HG03064 (cell line): ENCODE measurements around the gene FAM76A.
A peak's percentile ranks its signal among the peaks of the same experiment; 100 is the strongest.

Experiments
- ATAC-seq: cut with Tn5 transposase; IDR thresholded peaks from one replicate; pipeline ENCODE4 v1.9.1; 2021; ENCODE audit warnings: low read depth; ENCODE audit not compliant: unreplicated experiment

FAM76A gene

DNA sequence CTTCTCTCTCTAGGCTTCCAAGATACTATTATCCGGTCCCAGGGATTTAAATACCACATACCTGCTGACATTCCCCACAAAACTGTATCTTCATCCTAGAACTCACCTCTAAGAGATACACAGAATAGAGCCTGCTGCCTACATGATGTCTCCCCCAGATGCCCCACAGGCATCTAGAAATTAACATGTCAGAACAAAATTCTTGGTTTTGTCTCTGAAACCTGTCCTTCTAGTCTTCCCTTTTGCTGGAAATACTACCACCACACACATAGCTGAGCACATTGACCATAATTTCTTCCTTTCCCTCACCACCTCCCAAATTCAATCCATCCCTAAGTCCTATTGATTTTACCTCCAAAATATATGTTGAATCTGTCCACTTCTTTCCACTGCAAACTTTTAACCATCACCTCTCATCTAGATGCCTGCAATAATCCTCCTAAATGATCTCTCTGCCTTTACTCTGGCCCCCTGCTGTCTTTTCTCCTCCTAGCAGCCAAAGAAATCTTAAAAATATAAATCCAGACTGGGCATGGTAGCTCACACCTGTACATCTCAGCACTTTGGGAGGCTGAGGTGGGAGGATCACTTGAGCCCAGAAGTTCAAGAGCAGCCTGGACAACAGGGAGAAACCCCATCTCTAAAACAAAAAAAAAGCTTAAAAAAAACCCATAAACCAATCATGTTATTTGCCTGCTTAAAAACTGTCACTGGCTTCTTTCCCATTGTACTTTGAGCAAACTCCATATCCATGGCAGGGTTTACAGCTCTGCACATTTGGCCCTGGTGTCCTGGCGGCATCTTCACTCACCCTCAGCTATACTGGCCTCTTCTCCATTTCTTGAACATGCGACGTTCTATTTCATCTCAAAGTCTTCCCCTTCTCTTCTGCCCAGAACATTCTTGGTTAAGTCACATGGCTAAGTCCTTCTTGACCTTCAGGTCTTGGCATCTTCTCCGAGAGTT, 6.2 kb upstream of the FAM76A start:
- ATAC-seq, result no peak

DNA sequence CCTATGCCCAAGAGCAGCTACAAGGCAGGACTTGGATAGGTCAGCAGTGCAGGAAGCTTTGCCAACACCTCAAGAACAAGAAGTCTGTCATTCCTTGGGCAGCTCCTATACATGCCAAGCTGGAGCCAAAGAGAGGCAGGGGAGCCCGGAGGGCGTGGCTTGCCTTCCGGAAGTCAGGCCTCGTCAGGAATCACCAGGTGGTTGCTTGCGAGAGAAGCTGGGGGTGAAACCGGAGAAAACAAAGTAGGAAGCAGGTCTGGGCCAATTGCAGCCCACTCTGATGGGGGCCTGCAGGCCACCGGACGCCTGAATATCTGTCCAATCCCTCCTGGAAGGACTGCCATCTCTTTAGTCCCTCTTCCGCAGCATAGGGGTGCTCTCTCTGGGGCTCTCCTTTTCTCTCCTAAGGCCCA, 794 bp upstream of the FAM76A start:
- no peak for ATAC-seq

DNA sequence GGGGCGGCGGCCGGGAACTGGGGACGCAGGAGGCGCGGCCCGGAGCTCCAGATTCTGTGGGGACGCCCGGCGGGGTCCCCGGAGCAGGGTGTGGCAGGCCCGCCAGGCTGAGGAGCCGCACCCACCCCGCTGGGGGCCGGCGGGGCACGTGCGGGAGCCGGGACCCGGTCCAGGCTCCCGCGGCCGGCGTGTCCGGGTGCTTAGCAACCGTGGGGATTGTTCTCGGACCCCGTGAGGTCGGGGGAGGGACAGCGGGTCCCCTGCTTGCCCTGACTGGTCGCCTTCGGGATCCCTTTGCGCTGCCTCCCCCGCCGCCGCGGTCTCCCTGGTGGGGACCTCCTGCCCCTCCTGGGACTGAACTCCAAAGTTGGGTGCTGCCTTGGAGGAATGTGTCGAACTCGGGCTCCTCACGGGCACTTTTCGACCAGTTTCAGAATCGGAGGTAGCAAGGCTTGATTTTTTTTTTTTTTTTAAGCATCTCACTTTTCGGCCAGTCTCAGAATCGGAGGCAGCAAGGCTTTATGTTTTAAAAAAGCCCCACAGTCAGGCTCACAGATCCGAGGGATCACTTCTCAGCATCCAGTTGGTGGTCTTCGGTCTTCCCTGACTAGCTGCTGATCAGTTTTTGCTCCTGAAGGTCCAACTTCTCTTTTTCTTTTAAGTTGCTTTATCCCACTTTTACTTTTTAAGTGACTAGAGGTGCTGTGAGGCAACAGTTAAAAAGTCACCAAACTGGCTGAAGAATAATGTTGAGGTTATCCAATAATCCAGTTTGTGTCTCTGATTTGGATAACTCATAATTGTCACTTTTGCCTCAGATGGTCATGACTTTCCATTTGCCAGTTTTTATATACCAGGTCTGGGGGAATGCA, 648 bp downstream of the FAM76A start:
- ATAC-seq, result peak; percentile 25

DNA sequence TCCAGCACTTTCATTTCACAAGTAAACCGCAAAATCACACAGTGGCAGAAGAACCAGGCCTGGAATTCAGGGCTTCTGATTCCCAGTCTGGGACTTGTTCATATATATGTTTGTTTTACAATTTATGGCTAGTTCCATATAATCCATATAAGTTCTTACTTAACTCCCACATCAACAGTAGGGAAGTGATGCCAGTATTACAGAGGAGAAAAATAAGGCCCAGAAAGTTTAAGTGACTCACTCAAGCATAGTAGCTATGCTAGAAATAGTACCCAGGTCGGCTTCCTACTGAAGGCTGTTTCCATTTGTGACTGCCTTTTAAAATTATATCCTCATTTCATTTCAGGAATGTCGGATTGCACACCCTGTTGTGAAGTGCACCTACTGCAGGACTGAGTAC, 1.4 kb downstream of the FAM76A start:
- no peak for ATAC-seq

DNA sequence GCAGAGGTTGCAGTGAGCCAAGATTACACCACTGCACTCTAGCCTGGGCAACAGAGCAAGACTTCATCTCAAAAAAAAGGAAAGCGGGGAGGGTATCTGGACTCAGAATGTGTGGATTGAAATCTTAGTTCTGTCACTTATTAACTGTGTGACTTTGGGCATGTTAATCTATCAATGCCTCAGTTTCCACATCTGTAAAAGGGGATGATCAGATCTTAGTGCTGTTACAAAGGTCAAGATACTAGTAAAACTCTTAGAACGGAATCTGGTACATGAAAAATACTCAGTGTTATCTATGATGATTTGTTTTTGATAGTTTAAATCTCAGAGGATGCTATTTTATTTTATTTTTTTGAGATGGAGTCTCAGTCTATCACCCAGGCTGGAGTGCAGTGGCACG, 10.5 kb downstream of the FAM76A start:
- ATAC-seq, result no peak

DNA sequence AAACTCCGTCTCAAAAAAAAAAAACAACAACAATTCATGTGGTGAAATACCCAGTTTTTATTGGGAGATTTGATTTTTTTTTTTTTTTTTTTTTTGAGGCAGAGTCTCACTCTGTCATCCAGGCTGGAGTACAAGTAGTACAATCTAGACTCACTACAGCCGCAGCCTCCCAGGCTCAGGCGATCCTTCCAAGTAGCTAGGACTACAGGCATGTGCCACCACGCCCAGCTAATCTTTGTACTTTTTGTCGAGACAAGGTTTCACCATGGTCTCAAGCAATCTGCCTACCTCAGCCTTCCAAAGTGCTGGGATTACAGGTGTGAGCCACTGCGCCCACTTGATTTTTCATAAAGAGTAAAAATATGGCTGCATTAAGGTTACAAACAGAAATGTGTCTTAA, 15.4 kb downstream of the FAM76A start:
- no peak for ATAC-seq

DNA sequence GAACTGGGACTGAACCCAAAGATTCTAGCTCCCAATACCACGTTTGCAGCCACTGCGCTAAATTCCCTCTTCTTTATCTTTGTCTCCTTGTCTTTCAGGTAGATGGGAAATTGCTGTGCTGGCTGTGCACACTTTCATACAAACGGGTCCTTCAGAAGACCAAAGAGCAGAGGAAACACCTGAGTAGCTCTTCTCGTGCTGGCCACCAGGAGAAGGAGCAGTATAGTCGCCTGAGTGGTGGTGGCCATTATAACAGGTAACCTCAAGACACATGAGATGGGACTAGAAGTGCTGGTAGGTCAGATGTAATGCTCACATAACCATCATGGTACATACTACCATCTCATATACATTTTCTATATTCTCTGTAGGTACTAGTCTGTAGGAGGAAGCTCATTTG, 18.8 kb downstream of the FAM76A start:
- no peak for ATAC-seq

DNA sequence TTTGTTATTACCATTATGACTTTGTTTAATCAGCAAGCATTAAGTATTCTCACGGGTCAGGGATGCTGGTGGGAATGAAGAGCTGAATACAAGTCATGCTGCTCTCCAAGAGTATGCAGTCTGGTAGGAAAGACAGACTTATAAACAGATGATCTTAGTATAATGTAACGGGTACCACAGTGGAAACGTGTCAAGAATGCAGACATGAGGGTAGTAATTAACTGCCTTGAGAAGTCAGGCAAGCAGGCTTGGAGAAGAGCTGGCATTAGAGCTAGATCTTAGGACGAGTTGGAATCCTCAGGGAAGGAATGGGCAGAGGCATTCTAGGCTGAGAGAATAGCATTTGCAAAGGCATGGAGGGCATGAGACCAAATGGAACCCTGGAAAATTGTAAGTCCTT, 19.7 kb downstream of the FAM76A start:
- no peak for ATAC-seq

DNA sequence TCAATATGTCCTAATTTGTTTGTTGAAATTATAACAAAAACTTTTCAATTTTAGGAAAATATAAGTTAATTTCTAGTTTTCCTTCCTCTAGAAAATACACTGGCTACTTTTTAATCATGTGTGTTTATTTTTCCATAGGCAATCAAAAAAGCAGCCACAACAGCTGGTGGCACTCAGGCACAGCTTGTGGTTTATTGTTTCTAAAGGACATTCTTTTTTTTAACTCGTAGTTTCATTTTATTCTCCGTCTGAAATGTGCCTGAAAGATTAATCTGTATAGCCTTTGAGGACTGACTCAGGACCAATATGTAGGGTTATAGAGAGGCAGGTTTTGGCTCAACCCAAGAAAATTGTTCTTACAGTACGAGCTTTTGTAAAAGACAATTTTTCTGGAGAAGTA, 26.6 kb downstream of the FAM76A start:
- ATAC-seq, result no peak

DNA sequence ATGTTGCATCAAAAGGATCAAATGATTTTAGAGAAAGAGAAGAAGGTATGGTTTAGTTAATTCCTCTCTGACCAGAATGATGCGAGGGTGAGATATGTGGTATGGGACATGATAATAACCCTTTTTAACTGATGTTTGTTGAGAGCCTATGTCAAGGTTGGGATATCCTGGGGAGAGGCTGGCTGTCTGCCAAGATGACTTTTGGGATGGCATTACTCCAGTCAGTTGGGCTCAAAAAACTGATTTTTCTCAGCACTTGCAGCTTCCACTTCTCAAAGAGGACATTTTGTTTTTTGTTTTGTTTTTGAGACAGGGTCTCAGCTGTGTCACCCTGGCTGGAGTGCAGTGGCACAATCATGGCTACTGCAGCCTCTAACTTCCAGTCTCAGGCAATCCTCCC, 29.5 kb downstream of the FAM76A start:
- no peak for ATAC-seq

DNA sequence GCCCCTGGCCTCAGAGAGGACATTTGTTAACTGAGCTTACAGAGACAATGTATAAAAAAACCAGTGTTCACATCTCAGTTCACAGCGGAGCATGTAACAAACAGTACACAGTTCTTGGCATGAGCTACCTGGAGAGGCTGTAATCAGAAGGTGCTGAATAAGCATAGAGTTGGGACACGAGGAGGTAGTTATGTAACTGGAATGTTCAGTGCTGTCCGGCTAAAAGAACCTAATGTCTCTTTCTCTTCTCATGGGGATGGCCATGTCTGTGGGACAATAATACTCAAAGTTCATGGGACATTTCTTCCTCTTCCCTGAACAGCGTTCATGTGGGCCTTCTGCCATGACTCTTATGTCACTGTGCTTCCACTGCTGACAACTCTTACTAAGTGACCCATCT, 30.1 kb downstream of the FAM76A start:
- no peak for ATAC-seq

DNA sequence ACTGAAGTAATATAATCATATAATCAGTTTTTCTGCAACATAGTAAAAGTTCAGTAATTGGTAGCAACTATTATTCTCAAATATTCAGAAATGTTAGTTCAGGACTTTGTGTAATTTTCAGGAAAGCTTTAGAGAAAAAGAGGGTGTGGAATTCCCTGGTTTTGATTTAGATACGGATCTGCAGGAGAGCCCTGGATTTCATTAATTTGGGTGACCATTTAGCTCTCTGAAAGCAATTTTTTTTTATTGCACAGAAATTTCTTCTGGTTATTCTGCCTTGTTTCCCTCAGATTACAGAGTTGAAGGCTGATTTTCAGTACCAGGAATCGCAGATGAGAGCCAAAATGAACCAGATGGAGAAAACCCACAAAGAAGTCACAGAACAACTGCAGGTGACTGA, 33.5 kb downstream of the FAM76A start:
- ATAC-seq, result no peak

DNA sequence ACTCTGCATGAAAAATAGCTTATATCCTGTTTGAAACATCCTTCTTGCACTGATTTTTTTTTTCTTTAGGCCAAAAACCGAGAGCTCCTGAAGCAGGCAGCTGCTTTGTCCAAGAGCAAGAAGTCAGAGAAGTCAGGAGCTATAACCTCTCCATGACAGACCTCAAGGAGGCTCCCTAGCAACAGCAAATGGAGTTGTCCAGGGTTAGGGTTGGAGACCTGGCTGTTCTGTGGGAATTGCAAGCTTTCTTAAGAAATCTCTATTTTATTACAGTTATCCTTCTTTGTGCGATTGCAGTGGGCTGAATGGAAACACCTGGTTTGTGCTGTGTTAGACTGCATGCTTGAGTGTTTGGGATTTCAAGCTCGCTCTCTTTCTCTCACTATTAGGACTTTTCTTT, 34.7 kb downstream of the FAM76A start:
- ATAC-seq, result no peak

DNA sequence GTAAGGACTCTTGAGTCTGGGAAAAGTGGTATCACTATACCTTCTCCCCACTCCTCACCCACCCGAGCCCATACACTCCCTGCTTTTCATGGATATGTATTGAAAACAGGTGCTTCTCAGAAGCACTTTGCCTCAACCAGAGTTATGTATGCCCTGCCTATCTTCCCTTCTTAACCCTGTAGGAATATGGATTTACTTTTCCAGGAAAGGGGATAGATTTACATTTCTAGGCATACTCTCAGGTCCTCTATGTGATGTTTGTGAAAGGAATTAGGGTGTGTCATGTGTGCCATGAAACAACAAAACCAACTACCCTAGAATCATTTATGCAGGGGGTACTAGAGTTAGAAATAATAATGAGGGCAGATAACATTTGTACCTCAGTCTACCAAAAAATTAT, 36.3 kb downstream of the FAM76A start:
- ATAC-seq, result no peak

DNA sequence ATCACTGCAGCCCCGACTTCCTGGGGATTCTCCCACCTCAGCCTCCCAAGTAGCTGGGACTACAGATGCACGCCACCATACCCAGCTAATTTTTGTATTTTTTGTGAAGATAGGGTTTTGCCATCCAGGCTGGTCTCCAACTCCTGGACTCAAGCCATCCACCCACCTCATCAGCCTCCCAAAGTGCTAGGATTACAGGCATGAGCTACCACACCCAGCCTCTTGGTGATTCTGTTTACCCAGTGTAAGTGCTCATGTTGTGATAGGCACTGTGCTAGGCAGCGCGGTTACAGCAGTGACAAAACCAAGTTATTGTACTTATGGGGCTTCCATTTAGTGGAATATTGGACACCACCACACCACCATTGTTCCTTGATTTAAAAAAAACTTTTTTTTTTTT, 37.6 kb downstream of the FAM76A start:
- no peak for ATAC-seq

DNA sequence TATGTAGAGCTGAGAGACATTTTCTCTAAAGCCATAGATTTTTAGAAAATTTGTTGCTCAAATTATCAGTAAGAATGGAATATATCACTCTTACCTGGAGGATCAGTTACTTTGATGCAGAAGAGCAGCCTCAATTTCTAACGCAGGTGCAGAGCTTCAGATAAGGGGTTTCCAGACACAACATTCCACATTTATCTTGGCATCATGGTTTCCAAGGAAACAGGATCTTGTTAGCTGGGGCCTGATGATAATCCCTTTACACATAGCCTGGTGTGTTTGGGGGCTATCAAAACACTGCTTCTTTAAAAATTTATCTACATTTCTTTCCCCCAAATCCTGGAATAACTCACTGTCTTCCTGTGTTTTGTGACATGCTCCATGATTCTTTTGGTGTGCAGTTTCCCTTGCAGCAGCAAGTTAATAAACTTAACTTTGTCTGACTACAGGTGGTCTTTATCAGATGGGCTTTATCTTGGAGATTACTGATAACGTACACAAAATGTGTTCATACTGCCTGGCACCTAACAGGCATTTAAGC, 44.6 kb downstream of the FAM76A start:
- no peak for ATAC-seq

DNA sequence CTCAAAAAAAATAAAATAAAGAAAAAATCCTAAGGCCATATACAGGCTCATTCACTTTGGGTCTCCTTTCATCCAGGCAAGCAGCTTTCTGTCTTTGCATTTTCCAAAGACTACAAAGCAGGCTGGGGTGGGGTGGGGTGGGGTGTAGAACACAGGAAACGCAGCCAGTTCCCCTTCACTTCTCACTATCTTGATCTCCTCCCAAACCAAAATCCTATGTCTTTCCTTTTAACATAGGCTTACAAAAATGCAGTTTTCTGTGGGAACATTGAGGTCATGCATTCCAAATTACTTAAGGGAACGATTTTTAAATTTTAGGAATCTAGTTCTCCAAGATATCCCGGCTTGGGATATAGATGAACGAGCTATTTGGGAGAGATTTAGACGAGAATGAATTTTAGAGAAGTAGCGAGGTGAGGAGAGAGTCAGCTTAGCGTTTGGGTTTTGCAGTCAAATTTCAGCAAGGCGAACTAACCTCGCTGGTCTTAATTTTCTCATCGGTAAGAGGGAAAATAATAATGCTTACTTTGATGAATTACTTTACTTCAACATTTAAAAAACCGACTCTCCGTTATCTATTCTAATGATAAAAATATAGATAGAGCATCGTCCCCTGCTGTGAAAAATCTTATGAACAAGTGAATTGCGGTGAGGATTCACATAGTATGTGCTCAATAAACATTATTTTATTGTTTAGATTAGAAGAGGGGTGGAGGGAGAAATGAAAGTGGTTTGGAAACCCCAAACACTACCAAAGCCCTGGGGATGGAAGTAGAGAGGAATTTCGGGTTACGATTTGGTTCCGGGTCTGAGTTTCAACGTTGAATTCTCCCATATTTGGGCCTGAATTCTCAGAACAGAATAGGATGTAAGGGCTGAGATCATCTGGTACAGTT, 46.5 kb downstream of the FAM76A start:
- no peak for ATAC-seq

DNA sequence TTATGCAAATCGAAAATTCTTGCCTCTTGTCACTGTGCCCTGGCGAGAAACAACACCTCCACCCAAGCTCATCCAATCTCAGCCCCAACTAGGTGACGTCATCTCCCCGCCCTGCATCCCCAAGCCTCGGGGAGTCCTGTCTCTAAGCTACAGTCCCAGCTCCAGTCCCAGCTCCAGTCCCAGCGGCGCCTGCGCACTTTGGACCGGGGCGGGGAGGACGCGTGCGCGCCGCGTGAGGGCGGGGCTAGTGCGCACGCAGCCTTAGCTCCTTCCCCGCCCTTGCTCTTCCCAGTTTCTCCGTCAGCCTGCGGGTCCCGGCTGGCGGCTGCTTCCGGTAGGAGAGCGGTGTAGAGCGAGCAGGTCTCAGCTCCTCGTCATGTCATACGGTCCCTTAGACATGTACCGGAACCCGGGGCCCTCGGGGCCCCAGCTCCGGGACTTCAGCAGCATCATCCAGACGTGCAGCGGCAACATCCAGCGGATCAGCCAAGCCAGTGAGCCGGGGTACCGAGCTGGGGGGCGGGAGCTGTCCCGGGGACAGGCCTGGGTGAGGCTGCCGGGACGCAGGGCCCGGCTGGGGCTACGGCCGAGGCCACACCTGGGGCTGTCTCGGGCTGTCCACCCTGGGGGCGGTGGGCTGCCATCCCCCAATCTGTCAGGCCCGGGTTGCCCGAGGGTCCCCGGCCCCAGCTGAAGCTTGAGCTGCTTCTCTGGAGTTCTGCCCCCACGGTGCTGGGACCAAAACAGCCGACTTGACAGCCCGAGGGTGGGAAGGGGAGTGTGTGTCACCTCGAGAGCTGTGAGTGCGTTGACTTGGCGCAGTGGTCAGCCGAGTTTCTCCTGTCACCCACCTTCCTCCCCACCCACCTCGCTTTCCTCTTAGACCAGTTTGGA, 47.4 kb downstream of the FAM76A start, which contains the start of gene STX12:
Gene STX12, plus strand, starts transcription at position 288 of the 894 bp plus-strand sequence. Its CDS starts 89 bp downstream, at position 377.
- peak; percentile 84 for ATAC-seq

DNA sequence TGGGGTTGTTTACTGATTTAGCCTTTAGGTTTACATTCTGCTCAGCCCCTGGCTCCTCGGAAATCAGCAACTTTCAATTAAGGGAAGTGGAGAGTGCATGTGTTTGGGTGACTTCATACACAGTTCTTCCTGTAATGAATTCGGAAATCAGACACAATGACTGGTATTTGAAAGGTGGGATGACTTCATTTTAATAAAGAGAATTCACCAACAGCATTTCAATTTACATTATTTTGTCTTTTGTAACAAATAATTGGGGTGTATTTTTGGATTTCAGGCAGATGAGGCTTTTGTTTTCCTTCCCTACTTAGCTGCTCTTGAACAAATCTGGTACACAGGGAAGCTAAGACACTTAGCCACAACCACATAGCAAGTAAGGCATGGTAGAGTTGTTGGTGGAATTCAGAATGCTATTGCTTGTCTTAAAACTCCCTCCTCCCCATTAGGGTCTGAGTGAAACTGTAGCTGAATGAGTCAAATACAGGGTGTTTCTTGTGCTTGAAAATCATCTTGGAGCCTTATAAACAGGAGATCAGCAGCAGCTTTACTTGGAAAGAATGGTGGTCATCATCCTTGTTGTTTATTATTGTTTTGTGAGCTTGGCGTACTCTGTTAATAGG, 48.2 kb downstream of the FAM76A start:
- no peak for ATAC-seq
